Testis (tissue), 3 donors: ENCODE results near the gene ZNF433. TPM values are rescaled to one million over a fixed set of nuclear protein-coding genes. Genes with fewer than 3 reads are reported as not detected.
"Not testable (repeated sequence)": the region's sequence is repeated elsewhere in the genome, so short reads cannot be mapped to it uniquely, and the experiment has no call there.

Experiments used
- DNase-seq: peaks from one replicate; pipeline ENCODE4 v3.0.0-alpha.2; 2019
- H3K27ac ChIP-seq, 2 donors: fragments of 200-600 bp; sonication (generic); one replicate each; pipeline ENCODE4 v1.5.1; 2019
- H3K27me3 ChIP-seq: fragments of 200-600 bp; sonication (generic); one replicate; pipeline ENCODE4 v1.5.1; 2019
- H3K36me3 ChIP-seq: fragments of 200-600 bp; sonication (generic); one replicate; pipeline ENCODE4 v1.5.1; 2017; ENCODE audit warnings: low read depth; ENCODE audit errors: missing control alignments
- H3K4me1 ChIP-seq: fragments of 200-600 bp; sonication (generic); one replicate; pipeline ENCODE4 v1.5.1; 2019
- H3K4me3 ChIP-seq, 2 donors: fragments of 200-600 bp; sonication (generic); one replicate each; pipeline ENCODE4 v1.5.1; 2017 to 2019
- H3K9me3 ChIP-seq: fragments of 200-600 bp; sonication (generic); one replicate; pipeline ENCODE4 v1.5.1; 2017
- CTCF ChIP-seq, 3 experiments: fragments of 450-650 bp in 2 of 3; fragments of 200-600 bp in 1 of 3; sonication (generic) in 1 of 3; IDR thresholded peaks; one replicate each; pipeline ENCODE4 v1.5.1; 2016 to 2019; ENCODE audit warnings: antibody characterized with exemption in 3 of 3, mild to moderate bottlenecking in 2 of 3, moderate library complexity in 1 of 3
- POLR2A ChIP-seq: fragments of 450-650 bp; IDR thresholded peaks from one replicate; pipeline ENCODE4 v1.6.1; 2017; ENCODE audit warnings: antibody characterized with exemption, mild to moderate bottlenecking, moderate library complexity
- WGBS, 2 donors: methylation state at CpG; one replicate each; pipeline ENCODE4 v1.1.5; 2018; 5-methylcytosine and 5-hydroxymethylcytosine counted together
- intact Hi-C: fragments of 100-400 bp; cut with DNase I; formaldehyde crosslinking; loops from one replicate; pipeline ENCODE4 v1.15.1; 2023; ENCODE audit warnings: low total_unique reads
- polyA plus RNA-seq: library from polyadenylated mRNA; stranded (reverse); fragments of 350-450 nt; fragmentation: Illumina TruSeq; extraction: RNeasy Lipid Tissue Mini Kit (QIAGEN cat#74804); gene quantifications from one replicate; pipeline ENCODE4 v1.2.3, GENCODE V29; 2014; ENCODE audit warnings: low read depth, low replicate concordance; ENCODE audit not compliant: insufficient read depth
- total RNA-seq, 2 donors: library from RNA; depleted of rRNA; stranded (reverse); fragments of >200 nt; gene quantifications; one replicate each; pipeline ENCODE4 v1.2.3, GENCODE V29; 2016

Gene ZNF433
- total and polyA plus RNA-seq, 3 donors from 2014 or later, result 26.1 to 46.6 (median 43.4) TPM

- TF ChIP-seq POLR2A (no peak), CTCF (IDR thresholded peaks at IDR 0.05) (no peak)
- no peaks in the 10 kb centered on the region for H3K4me1 ChIP-seq
- H3K36me3 ChIP-seq, result no peaks in the 10 kb centered on the region
- no peaks in the 10 kb centered on the region for H3K27me3 ChIP-seq
- no peak for DNase-seq
- 64 to 78% methylated on average over 2 of the region's 2 CpGs for WGBS, 2 donors
- intact Hi-C loops, result no loop called here
- H3K27ac ChIP-seq, result no peak overlapping the region
- H3K4me3 ChIP-seq, result no peak overlapping the region
- H3K9me3 ChIP-seq, result no peaks in the 10 kb centered on the region
These were observed 19.7 kb downstream of the ZNF433 start for GRCh38 chr19:12015753-12016116.

GRCh38 chr19:12015015-12015752 is 20.3 kb downstream of the ZNF433 start:
- Histone ChIP-seq H3K36me3 (no peaks in the 10 kb centered on the region), H3K27me3 (no peaks in the 10 kb centered on the region), H3K4me3 (no peak overlapping the region), H3K9me3 (no peaks in the 10 kb centered on the region), H3K27ac (no peak overlapping the region), H3K4me1 (no peaks in the 10 kb centered on the region)
- WGBS, 2 donors, result 94 to 99% methylated on average over 9 of the region's 9 CpGs
- DNase-seq, result no peak
- TF ChIP-seq CTCF (IDR thresholded peaks at IDR 0.05) (no peak), POLR2A (no peak)
- intact Hi-C loops, result no loop called here

GRCh38 chr19:12000152-12000981 is 35.1 kb downstream of the ZNF433 start:
- no peak for DNase-seq
- Histone ChIP-seq H3K27ac (no peak overlapping the region), H3K9me3 (no peaks in the 10 kb centered on the region), H3K4me3 (no peak overlapping the region), H3K27me3 (no peaks in the 10 kb centered on the region), H3K4me1 (no peaks in the 10 kb centered on the region), H3K36me3 (no peaks in the 10 kb centered on the region)
- WGBS, 2 donors, result 84 to 91% methylated on average over 9 of the region's 9 CpGs
- intact Hi-C loops, result no loop called here
- no peak for TF ChIP-seq CTCF (IDR thresholded peaks at IDR 0.05)
- no peak for TF ChIP-seq POLR2A

GRCh38 chr19:11995174-11995573 is 40.3 kb downstream of the ZNF433 start:
- H3K9me3 ChIP-seq, result no peaks in the 10 kb centered on the region
- WGBS, 2 donors, result 87 to 88% methylated on average over 1 of the region's 1 CpG
- DNase-seq, result no peak
- intact Hi-C loops, result no loop called here
- TF ChIP-seq CTCF (IDR thresholded peaks at IDR 0.05), result no peak
- TF ChIP-seq POLR2A, result no peak
- no peaks in the 10 kb centered on the region for H3K4me1 ChIP-seq
- no peaks in the 10 kb centered on the region for H3K36me3 ChIP-seq
- H3K27ac ChIP-seq, result no peak overlapping the region
- H3K4me3 ChIP-seq, result no peak overlapping the region
- no peaks in the 10 kb centered on the region for H3K27me3 ChIP-seq

- H3K27me3 ChIP-seq, H3K4me3 ChIP-seq, intact Hi-C loops, H3K4me1 ChIP-seq, DNase-seq, H3K9me3 ChIP-seq, H3K36me3 ChIP-seq, H3K27ac ChIP-seq: not testable (repeated sequence)
- WGBS, 2 donors, result 75 to 85% methylated on average over 4 of the region's 4 CpGs
These were observed 43.6 kb downstream of the ZNF433 start for GRCh38 chr19:11991921-11992320.
